ENCODE results near the gene CATSPERB.
"Not testable (repeated sequence)": the region's sequence is repeated elsewhere in the genome, so short reads cannot be mapped to it uniquely, and the experiment has no call there.

Gene CATSPERB

GRCh38 chr14:91693346-91693745 lies 38.5 kb downstream of the CATSPERB start:
- TF ChIP-seq CTCF (IDR thresholded peaks at IDR 0.05; ENCODE audit: low read length, missing control alignments), result no peak
- no peak overlapping the region for H3K4me3 ChIP-seq (replicated peaks; ENCODE audit: low read depth, low read length)
- peak; percentile 3 for DNase-seq (ENCODE audit: low read depth)

- no peak overlapping the region for H3K4me3 ChIP-seq (replicated peaks; ENCODE audit: low read depth, low read length)
- no peak for DNase-seq (ENCODE audit: low read depth)
- TF ChIP-seq CTCF (IDR thresholded peaks at IDR 0.05; ENCODE audit: low read length, missing control alignments), result no peak
Measured at GRCh38 chr14:91692075-91692474, 39.8 kb downstream of the CATSPERB start.

GRCh38 chr14:91689608-91690007 lies 42.3 kb downstream of the CATSPERB start:
- DNase-seq (ENCODE audit: low read depth), result no peak
- no peak overlapping the region for H3K4me3 ChIP-seq (replicated peaks; ENCODE audit: low read depth, low read length)
- TF ChIP-seq CTCF (IDR thresholded peaks at IDR 0.05; ENCODE audit: low read length, missing control alignments), result no peak

- H3K4me3 ChIP-seq (replicated peaks; ENCODE audit: low read depth, low read length); DNase-seq (ENCODE audit: low read depth): not testable (repeated sequence)
Measured at GRCh38 chr14:91687436-91687835, 44.5 kb downstream of the CATSPERB start.

- no peak for TF ChIP-seq CTCF (IDR thresholded peaks at IDR 0.05; ENCODE audit: low read length, missing control alignments)
- H3K4me3 ChIP-seq (replicated peaks; ENCODE audit: low read depth, low read length), result no peak overlapping the region
Measured at GRCh38 chr14:91685600-91685999, 46.3 kb downstream of the CATSPERB start.

GRCh38 chr14:91681893-91682563 lies 49.9 kb downstream of the CATSPERB start:
- TF ChIP-seq CTCF (IDR thresholded peaks at IDR 0.05; ENCODE audit: low read length, missing control alignments), result no peak
- H3K4me3 ChIP-seq (replicated peaks; ENCODE audit: low read depth, low read length), result no peak overlapping the region
- no peak for DNase-seq (ENCODE audit: low read depth)

More at GRCh38 chr14:91685600-91685999, 46.3 kb downstream of the CATSPERB start:
- no peak for DNase-seq (ENCODE audit: low read depth)

GRCh38 chr14:91681118-91681517 lies 50.8 kb downstream of the CATSPERB start:
- DNase-seq (ENCODE audit: low read depth), result no peak
- no peak overlapping the region for H3K4me3 ChIP-seq (replicated peaks; ENCODE audit: low read depth, low read length)
- no peak for TF ChIP-seq CTCF (IDR thresholded peaks at IDR 0.05; ENCODE audit: low read length, missing control alignments)
